ENCODE results near the gene FIBP.

The FIBP gene

GRCh38 chr11:65921033-65921555, 32.8 kb upstream of the FIBP start:
- Histone ChIP-seq H3K4me1 (ENCODE audit: control insufficient read depth in 2 of 2, insufficient read depth in 2 of 2, low read length in 2 of 2) (peaks cover 27 to 28% of the 10 kb centered on the region in 2 donors), H3K27ac (ENCODE audit: low read depth in 2 of 2, low read length in 2 of 2) (no peak overlapping the region), H3K27me3 (ENCODE audit: control insufficient read depth in 2 of 2, insufficient read depth in 2 of 2, low read length in 2 of 2) (no peaks in the 10 kb centered on the region), H3K9ac (ENCODE audit: low read depth in 1 of 2, low read length in 2 of 2) (peak overlapping the region in 1 of 2 donors; percentile 24), H3K36me3 (ENCODE audit: control insufficient read depth in 2 of 2, insufficient read depth in 2 of 2, low read length in 2 of 2) (peaks cover 8 to 10% of the 10 kb centered on the region in 2 donors), H3K9me3 (ENCODE audit: control insufficient read depth in 2 of 2, low read length in 2 of 2) (no peaks in the 10 kb centered on the region), H3K4me3 (ENCODE audit: low read length in 2 of 2) (no peak overlapping the region)

- peak overlapping the region in 1 of 2 donors; percentile 77 for H3K27ac ChIP-seq (ENCODE audit: low read depth in 2 of 2, low read length in 2 of 2)
- peaks cover 29 to 30% of the 10 kb centered on the region in 2 donors for H3K4me1 ChIP-seq (ENCODE audit: control insufficient read depth in 2 of 2, insufficient read depth in 2 of 2, low read length in 2 of 2)
- H3K36me3 ChIP-seq (ENCODE audit: control insufficient read depth in 2 of 2, insufficient read depth in 2 of 2, low read length in 2 of 2), result peaks cover 8 to 10% of the 10 kb centered on the region in 2 donors
- no peaks in the 10 kb centered on the region for H3K27me3 ChIP-seq (ENCODE audit: control insufficient read depth in 2 of 2, insufficient read depth in 2 of 2, low read length in 2 of 2)
- no peaks in the 10 kb centered on the region for H3K9me3 ChIP-seq (ENCODE audit: control insufficient read depth in 2 of 2, low read length in 2 of 2)
- H3K4me3 ChIP-seq (ENCODE audit: low read length in 2 of 2), result peak overlapping the region; percentile 76 to 78
- H3K9ac ChIP-seq (ENCODE audit: low read depth in 1 of 2, low read length in 2 of 2), result peak overlapping the region; percentile 47 to 71
Observed at GRCh38 chr11:65920372-65920802, 32.1 kb upstream of the FIBP start.

GRCh38 chr11:65919573-65920371, 31.5 kb upstream of the FIBP start:
- H3K9ac ChIP-seq (ENCODE audit: low read depth in 1 of 2, low read length in 2 of 2), result peak overlapping the region; percentile 47 to 71
- peak overlapping the region; percentile 76 to 78 for H3K4me3 ChIP-seq (ENCODE audit: low read length in 2 of 2)
- peaks cover 8 to 10% of the 10 kb centered on the region in 2 donors for H3K36me3 ChIP-seq (ENCODE audit: control insufficient read depth in 2 of 2, insufficient read depth in 2 of 2, low read length in 2 of 2)
- no peaks in the 10 kb centered on the region for H3K27me3 ChIP-seq (ENCODE audit: control insufficient read depth in 2 of 2, insufficient read depth in 2 of 2, low read length in 2 of 2)
- H3K9me3 ChIP-seq (ENCODE audit: control insufficient read depth in 2 of 2, low read length in 2 of 2), result no peaks in the 10 kb centered on the region
- peaks cover 34 to 35% of the 10 kb centered on the region in 2 donors for H3K4me1 ChIP-seq (ENCODE audit: control insufficient read depth in 2 of 2, insufficient read depth in 2 of 2, low read length in 2 of 2)
- peak overlapping the region; percentile 77 to 81 for H3K27ac ChIP-seq (ENCODE audit: low read depth in 2 of 2, low read length in 2 of 2)

- Histone ChIP-seq H3K27me3 (ENCODE audit: control insufficient read depth in 2 of 2, insufficient read depth in 2 of 2, low read length in 2 of 2) (no peaks in the 10 kb centered on the region), H3K4me3 (ENCODE audit: low read length in 2 of 2) (peak within 1 kb of the TSS; percentile 79 to 91), H3K36me3 (ENCODE audit: control insufficient read depth in 2 of 2, insufficient read depth in 2 of 2, low read length in 2 of 2) (peaks cover 8 to 10% of the 10 kb centered on the region in 2 donors), H3K4me1 (ENCODE audit: control insufficient read depth in 2 of 2, insufficient read depth in 2 of 2, low read length in 2 of 2) (peaks cover 34 to 35% of the 10 kb centered on the region in 2 donors), H3K9me3 (ENCODE audit: control insufficient read depth in 2 of 2, low read length in 2 of 2) (no peaks in the 10 kb centered on the region), H3K27ac (ENCODE audit: low read depth in 2 of 2, low read length in 2 of 2) (peak within 1 kb of the TSS; percentile 82 to 85), H3K9ac (ENCODE audit: low read depth in 1 of 2, low read length in 2 of 2) (peak within 1 kb of the TSS; percentile 92)
Observed at GRCh38 chr11:65919141-65919572, 30.9 kb upstream of the FIBP start, which contains the start of gene DRAP1. Gene DRAP1 (plus strand): TSS chr11:65919426. CDS start chr11:65919502, 76 bp downstream.

GRCh38 chr11:65918211-65919140, 30.2 kb upstream of the FIBP start, which contains the start of gene C11orf68:
Gene C11orf68 (minus strand): TSS chr11:65919062. CDS start chr11:65919031, 31 bp downstream.
- no peaks in the 10 kb centered on the region for H3K27me3 ChIP-seq (ENCODE audit: control insufficient read depth in 2 of 2, insufficient read depth in 2 of 2, low read length in 2 of 2)
- H3K9ac ChIP-seq (ENCODE audit: low read depth in 1 of 2, low read length in 2 of 2), result peak within 1 kb of the TSS; percentile 92
- H3K9me3 ChIP-seq (ENCODE audit: control insufficient read depth in 2 of 2, low read length in 2 of 2), result no peaks in the 10 kb centered on the region
- H3K27ac ChIP-seq (ENCODE audit: low read depth in 2 of 2, low read length in 2 of 2), result peak within 1 kb of the TSS; percentile 82 to 85
- H3K4me1 ChIP-seq (ENCODE audit: control insufficient read depth in 2 of 2, insufficient read depth in 2 of 2, low read length in 2 of 2), result peaks cover 34 to 35% of the 10 kb centered on the region in 2 donors
- peaks cover 8 to 10% of the 10 kb centered on the region in 2 donors for H3K36me3 ChIP-seq (ENCODE audit: control insufficient read depth in 2 of 2, insufficient read depth in 2 of 2, low read length in 2 of 2)
- H3K4me3 ChIP-seq (ENCODE audit: low read length in 2 of 2), result peak within 1 kb of the TSS; percentile 79 to 91

GRCh38 chr11:65917434-65918210, 29.4 kb upstream of the FIBP start:
- Histone ChIP-seq H3K9me3 (ENCODE audit: control insufficient read depth in 2 of 2, low read length in 2 of 2) (no peaks in the 10 kb centered on the region), H3K4me3 (ENCODE audit: low read length in 2 of 2) (peak overlapping the region; percentile 79 to 91), H3K9ac (ENCODE audit: low read depth in 1 of 2, low read length in 2 of 2) (peak overlapping the region; percentile 92), H3K4me1 (ENCODE audit: control insufficient read depth in 2 of 2, insufficient read depth in 2 of 2, low read length in 2 of 2) (peaks cover 34 to 35% of the 10 kb centered on the region in 2 donors), H3K27me3 (ENCODE audit: control insufficient read depth in 2 of 2, insufficient read depth in 2 of 2, low read length in 2 of 2) (no peaks in the 10 kb centered on the region), H3K36me3 (ENCODE audit: control insufficient read depth in 2 of 2, insufficient read depth in 2 of 2, low read length in 2 of 2) (peaks cover 8% of the 10 kb centered on the region in 2 donors), H3K27ac (ENCODE audit: low read depth in 2 of 2, low read length in 2 of 2) (peak overlapping the region in 1 of 2 donors; percentile 85)

- Histone ChIP-seq H3K27ac (ENCODE audit: low read depth in 2 of 2, low read length in 2 of 2) (no peak overlapping the region), H3K36me3 (ENCODE audit: control insufficient read depth in 2 of 2, insufficient read depth in 2 of 2, low read length in 2 of 2) (peaks cover 3% of the 10 kb centered on the region in 2 donors), H3K4me1 (ENCODE audit: control insufficient read depth in 2 of 2, insufficient read depth in 2 of 2, low read length in 2 of 2) (peaks cover 36 to 37% of the 10 kb centered on the region in 2 donors), H3K9me3 (ENCODE audit: control insufficient read depth in 2 of 2, low read length in 2 of 2) (no peaks in the 10 kb centered on the region), H3K4me3 (ENCODE audit: low read length in 2 of 2) (peak overlapping the region; percentile 79 to 91), H3K9ac (ENCODE audit: low read depth in 1 of 2, low read length in 2 of 2) (no peak overlapping the region), H3K27me3 (ENCODE audit: control insufficient read depth in 2 of 2, insufficient read depth in 2 of 2, low read length in 2 of 2) (no peaks in the 10 kb centered on the region)
Observed at GRCh38 chr11:65917077-65917433, 28.8 kb upstream of the FIBP start.

GRCh38 chr11:65916391-65916790, 28.1 kb upstream of the FIBP start:
- Histone ChIP-seq H3K36me3 (ENCODE audit: control insufficient read depth in 2 of 2, insufficient read depth in 2 of 2, low read length in 2 of 2) (no peaks in the 10 kb centered on the region), H3K9me3 (ENCODE audit: control insufficient read depth in 2 of 2, low read length in 2 of 2) (no peaks in the 10 kb centered on the region), H3K4me1 (ENCODE audit: control insufficient read depth in 2 of 2, insufficient read depth in 2 of 2, low read length in 2 of 2) (peaks cover 43% of the 10 kb centered on the region in 2 donors), H3K9ac (ENCODE audit: low read depth in 1 of 2, low read length in 2 of 2) (no peak overlapping the region), H3K4me3 (ENCODE audit: low read length in 2 of 2) (no peak overlapping the region), H3K27me3 (ENCODE audit: control insufficient read depth in 2 of 2, insufficient read depth in 2 of 2, low read length in 2 of 2) (no peaks in the 10 kb centered on the region), H3K27ac (ENCODE audit: low read depth in 2 of 2, low read length in 2 of 2) (peak overlapping the region in 1 of 2 donors; percentile 70)

GRCh38 chr11:65915821-65916251, 27.6 kb upstream of the FIBP start:
- H3K9me3 ChIP-seq (ENCODE audit: control insufficient read depth in 2 of 2, low read length in 2 of 2), result no peaks in the 10 kb centered on the region
- H3K4me3 ChIP-seq (ENCODE audit: low read length in 2 of 2), result no peak overlapping the region
- peak overlapping the region; percentile 26 to 70 for H3K27ac ChIP-seq (ENCODE audit: low read depth in 2 of 2, low read length in 2 of 2)
- no peaks in the 10 kb centered on the region for H3K36me3 ChIP-seq (ENCODE audit: control insufficient read depth in 2 of 2, insufficient read depth in 2 of 2, low read length in 2 of 2)
- no peak overlapping the region for H3K9ac ChIP-seq (ENCODE audit: low read depth in 1 of 2, low read length in 2 of 2)
- peaks cover 42 to 44% of the 10 kb centered on the region in 2 donors for H3K4me1 ChIP-seq (ENCODE audit: control insufficient read depth in 2 of 2, insufficient read depth in 2 of 2, low read length in 2 of 2)
- no peaks in the 10 kb centered on the region for H3K27me3 ChIP-seq (ENCODE audit: control insufficient read depth in 2 of 2, insufficient read depth in 2 of 2, low read length in 2 of 2)

Measured in mucosa of rectum (tissue), 2 donors.